Endothelial cell (in vitro differentiated cells): Measurements from ENCODE around the gene ODAD4. TPM values are rescaled to one million over a fixed set of nuclear protein-coding genes. Genes with fewer than 3 reads are reported as not detected.
A peak's percentile ranks its signal among the peaks of the same experiment; 100 is the strongest.

ENCODE experiments used
- DNase-seq: peaks from one replicate; pipeline ENCODE4 v3.0.0; 2021; ENCODE audit warnings: low spot score
- H3K27ac Mint-ChIP-seq: one replicate; pipeline ENCODE4 v1.8.0; 2021; ENCODE audit warnings: mixed read lengths, inconsistent platforms; ENCODE audit not compliant: unreplicated experiment
- H3K27me3 Mint-ChIP-seq: one replicate; pipeline ENCODE4 v1.8.0; 2021; ENCODE audit warnings: mild to moderate bottlenecking, moderate library complexity, mixed read lengths, inconsistent platforms; ENCODE audit not compliant: unreplicated experiment
- H3K36me3 Mint-ChIP-seq: one replicate; pipeline ENCODE4 v1.8.0; 2021; ENCODE audit warnings: mild to moderate bottlenecking, low read depth, mixed read lengths, inconsistent platforms; ENCODE audit not compliant: unreplicated experiment
- H3K4me1 Mint-ChIP-seq: one replicate; pipeline ENCODE4 v1.8.0; 2021; ENCODE audit warnings: mild to moderate bottlenecking, mixed read lengths, inconsistent platforms; ENCODE audit not compliant: unreplicated experiment
- H3K4me3 Mint-ChIP-seq: one replicate; pipeline ENCODE4 v1.8.0; 2021; ENCODE audit warnings: mild to moderate bottlenecking, mixed read lengths, inconsistent platforms; ENCODE audit not compliant: unreplicated experiment
- H3K9me3 Mint-ChIP-seq: one replicate; pipeline ENCODE4 v1.8.0; 2021; ENCODE audit warnings: mixed read lengths, inconsistent platforms; ENCODE audit not compliant: unreplicated experiment
- total RNA-seq: library from RNA; stranded (reverse); fragmentation: NEBNext Ultra II Directional; extraction: Animal tissue kit (Norgen Biotek cat#: 25700); gene quantifications from one replicate; pipeline ENCODE4 v1.2.1, GENCODE V29; 2021; ENCODE audit not compliant: unreplicated experiment
- TF ChIP-seq, protein P1 (sequence below): fragments of 200-600 bp; sonication (generic); IDR thresholded peaks from one replicate; pipeline ENCODE4 v1.5.0; 2021; ENCODE audit warnings: antibody characterized with exemption; ENCODE audit not compliant: unreplicated experiment

ODAD4 gene
- total RNA-seq, 1 donor from 2014 or later, result 2.2 TPM

DNA sequence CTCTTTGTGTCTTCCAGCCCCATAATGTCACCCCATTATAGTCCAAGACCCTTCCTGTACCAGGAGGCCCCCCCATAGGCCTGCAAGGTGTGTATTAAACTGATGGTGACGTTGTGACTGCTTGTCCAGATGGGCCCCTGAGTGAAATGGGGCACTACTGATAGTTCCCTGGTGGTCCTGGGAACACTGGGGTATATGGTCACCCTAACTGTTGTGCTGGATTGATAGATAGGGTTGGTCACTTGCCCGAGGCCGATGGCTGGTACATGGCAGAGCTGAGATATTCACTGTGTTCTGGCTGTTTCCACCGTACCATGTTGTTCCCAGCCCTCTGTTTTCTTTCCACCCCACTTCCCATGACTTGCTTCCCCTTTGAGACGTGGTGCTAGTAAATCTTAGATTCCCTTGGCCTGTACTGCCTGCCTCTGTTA is 40.5 kb downstream of the ODAD4 start:
- H3K4me1 Mint-ChIP-seq, result peaks cover 10% of the 10 kb centered on the region
- H3K27me3 Mint-ChIP-seq, result peaks cover 21% of the 10 kb centered on the region
- TF ChIP-seq, protein P1, sequence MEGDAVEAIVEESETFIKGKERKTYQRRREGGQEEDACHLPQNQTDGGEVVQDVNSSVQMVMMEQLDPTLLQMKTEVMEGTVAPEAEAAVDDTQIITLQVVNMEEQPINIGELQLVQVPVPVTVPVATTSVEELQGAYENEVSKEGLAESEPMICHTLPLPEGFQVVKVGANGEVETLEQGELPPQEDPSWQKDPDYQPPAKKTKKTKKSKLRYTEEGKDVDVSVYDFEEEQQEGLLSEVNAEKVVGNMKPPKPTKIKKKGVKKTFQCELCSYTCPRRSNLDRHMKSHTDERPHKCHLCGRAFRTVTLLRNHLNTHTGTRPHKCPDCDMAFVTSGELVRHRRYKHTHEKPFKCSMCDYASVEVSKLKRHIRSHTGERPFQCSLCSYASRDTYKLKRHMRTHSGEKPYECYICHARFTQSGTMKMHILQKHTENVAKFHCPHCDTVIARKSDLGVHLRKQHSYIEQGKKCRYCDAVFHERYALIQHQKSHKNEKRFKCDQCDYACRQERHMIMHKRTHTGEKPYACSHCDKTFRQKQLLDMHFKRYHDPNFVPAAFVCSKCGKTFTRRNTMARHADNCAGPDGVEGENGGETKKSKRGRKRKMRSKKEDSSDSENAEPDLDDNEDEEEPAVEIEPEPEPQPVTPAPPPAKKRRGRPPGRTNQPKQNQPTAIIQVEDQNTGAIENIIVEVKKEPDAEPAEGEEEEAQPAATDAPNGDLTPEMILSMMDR, result no peak
- H3K4me3 Mint-ChIP-seq, result no peak overlapping the region
- no peak for DNase-seq
- no peaks in the 10 kb centered on the region for H3K9me3 Mint-ChIP-seq
- no peak overlapping the region for H3K27ac Mint-ChIP-seq
- H3K36me3 Mint-ChIP-seq, result peaks cover 26% of the 10 kb centered on the region

DNA sequence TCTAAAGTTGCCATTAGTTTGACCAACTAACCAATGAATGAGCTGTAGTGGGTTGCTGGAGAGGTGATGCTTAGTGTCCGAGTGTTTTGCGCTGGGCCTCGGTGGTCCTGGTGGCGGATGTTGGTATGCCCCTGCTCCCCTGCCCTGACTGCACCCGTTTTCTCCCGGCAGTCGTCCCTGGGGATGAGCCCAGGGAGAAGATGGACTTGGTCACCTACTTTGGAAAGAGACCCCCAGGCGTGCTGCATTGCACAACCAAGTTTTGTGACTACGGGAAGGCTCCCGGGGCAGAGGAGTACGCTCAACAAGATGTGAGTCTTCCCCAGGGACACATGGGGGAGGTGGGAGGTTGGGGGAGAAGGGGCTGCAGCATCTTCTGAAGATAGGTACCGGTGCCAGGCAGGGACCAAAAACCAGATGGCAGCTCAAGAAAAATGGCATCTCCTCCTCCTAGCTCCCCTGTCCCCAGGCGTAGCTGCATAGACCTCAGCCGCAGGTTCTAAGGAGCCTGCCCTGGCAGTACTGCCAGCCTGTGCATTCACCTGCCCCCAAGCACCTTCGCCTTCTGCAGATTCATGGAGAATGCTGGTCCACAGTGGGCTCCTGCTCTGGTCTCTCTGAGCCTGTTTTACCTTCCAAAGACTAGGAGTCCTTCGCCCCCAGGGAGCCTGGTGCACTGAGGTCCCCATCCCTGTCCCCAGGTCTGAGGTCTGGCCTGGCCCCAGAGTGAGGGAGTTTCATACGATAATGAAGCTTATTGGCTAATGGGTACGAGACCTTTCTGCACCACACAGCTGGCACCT is 41.5 kb downstream of the ODAD4 start:
- Mint-ChIP-seq H3K4me1 (peaks cover 10% of the 10 kb centered on the region), H3K27ac (no peak overlapping the region), H3K27me3 (peaks cover 17% of the 10 kb centered on the region), H3K36me3 (peaks cover 32% of the 10 kb centered on the region), H3K4me3 (peak overlapping the region; percentile 56), H3K9me3 (no peaks in the 10 kb centered on the region)
- no peak for DNase-seq
- TF ChIP-seq, protein P1, result no peak

DNA sequence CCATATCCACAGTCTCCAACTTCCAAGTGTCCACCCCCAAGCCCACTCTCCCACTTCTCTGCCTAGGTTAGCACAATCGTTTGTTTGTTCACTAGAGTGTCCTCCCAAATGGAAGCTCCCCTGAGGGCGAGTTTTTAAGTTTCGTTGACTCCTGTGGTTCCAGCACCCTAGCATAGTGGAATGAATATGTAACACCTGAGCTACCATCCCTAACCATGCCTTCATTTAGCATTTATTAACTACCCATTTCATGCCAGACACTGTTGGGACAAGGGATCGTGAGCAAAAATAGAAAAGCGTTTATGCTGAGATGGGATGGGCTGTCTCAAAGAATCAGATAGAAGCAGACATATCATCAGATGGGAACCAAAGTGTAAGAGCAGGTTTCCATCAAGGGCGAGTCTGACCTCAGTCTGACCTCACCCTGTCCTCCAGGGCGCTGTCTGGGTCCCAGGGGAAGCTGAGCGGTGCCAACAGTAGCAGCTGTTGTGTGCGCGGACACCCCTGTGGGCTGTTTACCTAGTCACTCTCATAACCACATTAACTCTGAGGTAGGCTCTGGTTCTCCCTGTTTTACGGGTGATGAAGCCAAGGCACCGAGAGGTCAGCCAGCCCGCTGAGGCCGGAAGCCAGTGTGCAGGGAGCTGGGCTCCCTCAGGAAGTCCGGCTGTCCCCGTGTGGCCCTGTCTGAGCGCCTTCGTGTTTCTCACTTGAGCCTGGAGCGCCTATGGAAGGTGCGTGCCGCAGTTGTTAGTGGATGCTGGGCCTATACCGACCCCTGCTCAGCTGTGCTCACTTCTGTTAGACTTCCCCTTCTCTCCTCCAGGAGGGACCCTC is 42.4 kb downstream of the ODAD4 start:
- no peak for DNase-seq
- peak overlapping the region; percentile 59 for H3K27ac Mint-ChIP-seq
- no peaks in the 10 kb centered on the region for H3K9me3 Mint-ChIP-seq
- H3K27me3 Mint-ChIP-seq, result peaks cover 16% of the 10 kb centered on the region
- peak overlapping the region; percentile 56 for H3K4me3 Mint-ChIP-seq
- peaks cover 9% of the 10 kb centered on the region for H3K4me1 Mint-ChIP-seq
- peaks cover 36% of the 10 kb centered on the region for H3K36me3 Mint-ChIP-seq
- TF ChIP-seq, protein P1, result no peak

DNA sequence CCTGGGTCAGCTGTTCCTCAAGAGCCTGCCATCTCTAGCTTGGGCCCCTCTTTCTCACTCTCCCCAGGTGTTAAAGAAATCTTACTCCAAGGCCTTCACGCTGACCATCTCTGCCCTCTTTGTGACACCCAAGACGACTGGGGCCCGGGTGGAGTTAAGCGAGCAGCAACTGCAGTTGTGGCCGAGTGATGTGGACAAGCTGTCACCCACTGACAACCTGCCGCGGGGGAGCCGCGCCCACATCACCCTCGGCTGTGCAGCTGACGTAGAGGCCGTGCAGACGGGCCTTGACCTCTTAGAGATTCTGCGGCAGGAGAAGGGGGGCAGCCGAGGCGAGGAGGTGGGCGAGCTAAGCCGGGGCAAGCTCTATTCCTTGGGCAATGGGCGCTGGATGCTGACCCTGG is 43.0 kb downstream of the ODAD4 start:
- peaks cover 35% of the 10 kb centered on the region for H3K36me3 Mint-ChIP-seq
- H3K27ac Mint-ChIP-seq, result no peak overlapping the region
- TF ChIP-seq, protein P1, result no peak
- peaks cover 11% of the 10 kb centered on the region for H3K27me3 Mint-ChIP-seq
- peak overlapping the region; percentile 15 for H3K4me3 Mint-ChIP-seq
- no peak for DNase-seq
- H3K4me1 Mint-ChIP-seq, result peaks cover 5% of the 10 kb centered on the region
- H3K9me3 Mint-ChIP-seq, result no peaks in the 10 kb centered on the region
